WTC11 (cell line): ENCODE data around the gene KIF3B. TPM values are rescaled to one million over a fixed set of nuclear protein-coding genes. Genes with fewer than 3 reads are reported as not detected.

Source experiments
- AR ChIP-seq: fragments of 250-450 bp; sonication (Bioruptor Pico); IDR thresholded peaks from 2 replicates; pipeline ENCODE4 v1.9.0; 2021; ENCODE audit warnings: mild to moderate bottlenecking
- ARID4B ChIP-seq: sonication (generic); formaldehyde crosslinking; IDR thresholded peaks from 2 replicates; pipeline ENCODE4 v1.8.0; 2023; ENCODE audit warnings: missing genetic modification reagents, mild to moderate bottlenecking, borderline replicate concordance
- ATF3 ChIP-seq: sonication (generic); formaldehyde crosslinking; conservative IDR thresholded peaks from 2 replicates; pipeline ENCODE4 v1.8.1; 2022; ENCODE audit warnings: mild to moderate bottlenecking, missing genetic modification reagents
- ERG ChIP-seq: fragments of 250-450 bp; sonication (Bioruptor Pico); IDR thresholded peaks from 2 replicates; pipeline ENCODE4 v1.8.0; 2021; ENCODE audit warnings: mild to moderate bottlenecking
- HMGA2 ChIP-seq: fragments of 250-450 bp; sonication (Bioruptor Pico); IDR thresholded peaks from 2 replicates; pipeline ENCODE4 v1.4.0; 2021; ENCODE audit warnings: mild to moderate bottlenecking, moderate library complexity
- IRF1 ChIP-seq: sonication (generic); formaldehyde crosslinking; IDR thresholded peaks from 2 replicates; pipeline ENCODE4 v1.8.0; 2023; ENCODE audit warnings: missing genetic modification reagents
- KAT7 ChIP-seq: sonication (generic); formaldehyde crosslinking; IDR thresholded peaks from 2 replicates; pipeline ENCODE4 v1.8.1; 2023; ENCODE audit warnings: missing genetic modification reagents, mild to moderate bottlenecking, borderline replicate concordance
- NR2C2 ChIP-seq: sonication (generic); formaldehyde crosslinking; IDR thresholded peaks from 2 replicates; pipeline ENCODE4 v1.8.0; 2022; ENCODE audit warnings: mild to moderate bottlenecking, missing genetic modification reagents
- PRRX2 ChIP-seq: fragments of 250-450 bp; sonication (Bioruptor Pico); IDR thresholded peaks from 2 replicates; pipeline ENCODE4 v1.8.0; 2021; ENCODE audit warnings: mild to moderate bottlenecking
- RELA ChIP-seq: sonication (generic); formaldehyde crosslinking; IDR thresholded peaks from 2 replicates; pipeline ENCODE4 v1.8.1; 2022; ENCODE audit warnings: missing genetic modification reagents, mild to moderate bottlenecking, borderline replicate concordance
- RORB ChIP-seq: fragments of 250-450 bp; sonication (Bioruptor Pico); IDR thresholded peaks from 2 replicates; pipeline ENCODE4 v1.9.0; 2021; ENCODE audit warnings: mild to moderate bottlenecking
- SP1 ChIP-seq: sonication (generic); formaldehyde crosslinking; conservative IDR thresholded peaks from 2 replicates; pipeline ENCODE4 v1.8.1; 2022; ENCODE audit warnings: missing genetic modification reagents
- TEAD4 ChIP-seq: sonication (generic); formaldehyde crosslinking; IDR thresholded peaks from 2 replicates; pipeline ENCODE4 v1.8.0; 2022; ENCODE audit warnings: mild to moderate bottlenecking, missing genetic modification reagents
- ZNF121 ChIP-seq: sonication (generic); formaldehyde crosslinking; IDR thresholded peaks from 2 replicates; pipeline ENCODE4 v1.8.0; 2023; ENCODE audit warnings: missing genetic modification reagents
- ZNF263 ChIP-seq: sonication (generic); formaldehyde crosslinking; IDR thresholded peaks from 2 replicates; pipeline ENCODE4 v1.8.1; 2022; ENCODE audit warnings: low read depth, mild to moderate bottlenecking, moderate library complexity, missing genetic modification reagents
- ZNF317 ChIP-seq: sonication (generic); formaldehyde crosslinking; IDR thresholded peaks from 2 replicates; pipeline ENCODE4 v1.8.1; 2023; ENCODE audit warnings: low read depth, mild to moderate bottlenecking, moderate library complexity, missing genetic modification reagents, borderline replicate concordance
- ZNF671 ChIP-seq: fragments of 250-450 bp; sonication (Bioruptor Pico); IDR thresholded peaks from 2 replicates; pipeline ENCODE4 v1.8.0; 2021; ENCODE audit warnings: mild to moderate bottlenecking
- total RNA-seq: library from RNA; stranded (reverse); gene quantifications from 3 replicates; pipeline ENCODE4 v1.2.3, GENCODE V29; 2021
- TF ChIP-seq, protein P1 (sequence below): sonication (generic); formaldehyde crosslinking; IDR thresholded peaks from 2 replicates; pipeline ENCODE4 v1.8.0; 2022; ENCODE audit warnings: mild to moderate bottlenecking, missing genetic modification reagents
- TF ChIP-seq, protein P2 (sequence below): fragments of 250-450 bp; sonication (Bioruptor Pico); IDR thresholded peaks from 2 replicates; pipeline ENCODE4 v1.9.0; 2021; ENCODE audit warnings: moderate library complexity, mild to moderate bottlenecking, inconsistent platforms, borderline replicate concordance
- TF ChIP-seq, protein P3 (sequence below): sonication (generic); formaldehyde crosslinking; IDR thresholded peaks from 2 replicates; pipeline ENCODE4 v1.8.1; 2022; ENCODE audit warnings: low read depth, mild to moderate bottlenecking, moderate library complexity, missing genetic modification reagents, borderline replicate concordance
- TF ChIP-seq, protein P4 (sequence below): sonication (generic); formaldehyde crosslinking; IDR thresholded peaks from 2 replicates; pipeline ENCODE4 v1.8.0; 2022; ENCODE audit warnings: mild to moderate bottlenecking, missing genetic modification reagents
- TF ChIP-seq, protein P5 (sequence below): sonication (generic); formaldehyde crosslinking; IDR thresholded peaks from 2 replicates; pipeline ENCODE4 v1.8.0; 2023; ENCODE audit warnings: mild to moderate bottlenecking, missing genetic modification reagents

The KIF3B gene
- total RNA-seq, 1 experiment from 2014 or later = 21.5 TPM

- TF ChIP-seq, protein P1, sequence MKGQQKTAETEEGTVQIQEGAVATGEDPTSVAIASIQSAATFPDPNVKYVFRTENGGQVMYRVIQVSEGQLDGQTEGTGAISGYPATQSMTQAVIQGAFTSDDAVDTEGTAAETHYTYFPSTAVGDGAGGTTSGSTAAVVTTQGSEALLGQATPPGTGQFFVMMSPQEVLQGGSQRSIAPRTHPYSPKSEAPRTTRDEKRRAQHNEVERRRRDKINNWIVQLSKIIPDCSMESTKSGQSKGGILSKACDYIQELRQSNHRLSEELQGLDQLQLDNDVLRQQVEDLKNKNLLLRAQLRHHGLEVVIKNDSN (CRISPR knock-in tag) = no peak
- TF ChIP-seq, protein P2, sequence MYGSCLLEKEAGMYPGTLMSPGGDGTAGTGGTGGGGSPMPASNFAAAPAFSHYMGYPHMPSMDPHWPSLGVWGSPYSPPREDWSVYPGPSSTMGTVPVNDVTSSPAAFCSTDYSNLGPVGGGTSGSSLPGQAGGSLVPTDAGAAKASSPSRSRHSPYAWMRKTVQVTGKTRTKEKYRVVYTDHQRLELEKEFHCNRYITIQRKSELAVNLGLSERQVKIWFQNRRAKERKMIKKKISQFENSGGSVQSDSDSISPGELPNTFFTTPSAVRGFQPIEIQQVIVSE (CRISPR knock-in tag) = no peak
- TF ChIP-seq NR2C2 (CRISPR knock-in tag) = peak; percentile 20; the same call in 1 of the 2 replicates
- TF ChIP-seq SP1 (CRISPR knock-in tag) = peak; percentile 47; the same call in 1 of the 2 replicates
- TF ChIP-seq ZNF317 (CRISPR knock-in tag) = no peak
- no peak for TF ChIP-seq HMGA2 (CRISPR knock-in tag)
- TF ChIP-seq, protein P3, sequence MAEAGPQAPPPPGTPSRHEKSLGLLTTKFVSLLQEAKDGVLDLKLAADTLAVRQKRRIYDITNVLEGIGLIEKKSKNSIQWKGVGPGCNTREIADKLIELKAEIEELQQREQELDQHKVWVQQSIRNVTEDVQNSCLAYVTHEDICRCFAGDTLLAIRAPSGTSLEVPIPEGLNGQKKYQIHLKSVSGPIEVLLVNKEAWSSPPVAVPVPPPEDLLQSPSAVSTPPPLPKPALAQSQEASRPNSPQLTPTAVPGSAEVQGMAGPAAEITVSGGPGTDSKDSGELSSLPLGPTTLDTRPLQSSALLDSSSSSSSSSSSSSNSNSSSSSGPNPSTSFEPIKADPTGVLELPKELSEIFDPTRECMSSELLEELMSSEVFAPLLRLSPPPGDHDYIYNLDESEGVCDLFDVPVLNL = no peak
- TF ChIP-seq AR (CRISPR knock-in tag) = no peak
- TF ChIP-seq RELA (CRISPR knock-in tag) = no peak
- no peak for TF ChIP-seq KAT7 (CRISPR knock-in tag)
- TF ChIP-seq ERG (CRISPR knock-in tag) = no peak
- TF ChIP-seq ZNF121 (CRISPR knock-in tag) = no peak
- TF ChIP-seq IRF1 (CRISPR knock-in tag) = 0 out of 2 replicates have a peak, but pooled peaks have one; percentile 40
- peak; percentile 22; the same call in 1 of the 2 replicates for TF ChIP-seq ARID4B (CRISPR knock-in tag)
- no peak for TF ChIP-seq ZNF671
- TF ChIP-seq ZNF263 (CRISPR knock-in tag) = no peak
- TF ChIP-seq PRRX2 (CRISPR knock-in tag) = no peak
- no peak for TF ChIP-seq RORB (CRISPR knock-in tag)
- no peak for TF ChIP-seq ATF3 (CRISPR knock-in tag)
- TF ChIP-seq, protein P4, sequence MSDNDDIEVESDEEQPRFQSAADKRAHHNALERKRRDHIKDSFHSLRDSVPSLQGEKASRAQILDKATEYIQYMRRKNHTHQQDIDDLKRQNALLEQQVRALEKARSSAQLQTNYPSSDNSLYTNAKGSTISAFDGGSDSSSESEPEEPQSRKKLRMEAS (CRISPR knock-in tag) = peak; percentile 62; the same call in 1 of the 2 replicates
- no peak for TF ChIP-seq TEAD4 (CRISPR knock-in tag)
- TF ChIP-seq, protein P5, sequence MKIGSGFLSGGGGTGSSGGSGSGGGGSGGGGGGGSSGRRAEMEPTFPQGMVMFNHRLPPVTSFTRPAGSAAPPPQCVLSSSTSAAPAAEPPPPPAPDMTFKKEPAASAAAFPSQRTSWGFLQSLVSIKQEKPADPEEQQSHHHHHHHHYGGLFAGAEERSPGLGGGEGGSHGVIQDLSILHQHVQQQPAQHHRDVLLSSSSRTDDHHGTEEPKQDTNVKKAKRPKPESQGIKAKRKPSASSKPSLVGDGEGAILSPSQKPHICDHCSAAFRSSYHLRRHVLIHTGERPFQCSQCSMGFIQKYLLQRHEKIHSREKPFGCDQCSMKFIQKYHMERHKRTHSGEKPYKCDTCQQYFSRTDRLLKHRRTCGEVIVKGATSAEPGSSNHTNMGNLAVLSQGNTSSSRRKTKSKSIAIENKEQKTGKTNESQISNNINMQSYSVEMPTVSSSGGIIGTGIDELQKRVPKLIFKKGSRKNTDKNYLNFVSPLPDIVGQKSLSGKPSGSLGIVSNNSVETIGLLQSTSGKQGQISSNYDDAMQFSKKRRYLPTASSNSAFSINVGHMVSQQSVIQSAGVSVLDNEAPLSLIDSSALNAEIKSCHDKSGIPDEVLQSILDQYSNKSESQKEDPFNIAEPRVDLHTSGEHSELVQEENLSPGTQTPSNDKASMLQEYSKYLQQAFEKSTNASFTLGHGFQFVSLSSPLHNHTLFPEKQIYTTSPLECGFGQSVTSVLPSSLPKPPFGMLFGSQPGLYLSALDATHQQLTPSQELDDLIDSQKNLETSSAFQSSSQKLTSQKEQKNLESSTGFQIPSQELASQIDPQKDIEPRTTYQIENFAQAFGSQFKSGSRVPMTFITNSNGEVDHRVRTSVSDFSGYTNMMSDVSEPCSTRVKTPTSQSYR (CRISPR knock-in tag) = peak; percentile 96; the same call in 1 of the 2 replicates
These were observed 81.6 kb downstream of the KIF3B start (continued) for GRCh38 chr20:32358883-32359632.
